GM23338 (cell line): ENCODE results near the gene SPTA1. TPM values are rescaled to one million over a fixed set of nuclear protein-coding genes. Genes with fewer than 3 reads are reported as not detected.

ENCODE experiments used
- ATAC-seq: fragments of 200-7000 bp; cut with Tn5 transposase; 3 replicates; pipeline ENCODE4 v1.9.1; 2020
- DNase-seq: peaks from one replicate; pipeline ENCODE4 v3.0.0-alpha.2; 2015; ENCODE audit warnings: low spot score
- H2AFZ ChIP-seq: fragments of 200-600 bp; sonication (generic); 2 replicates; pipeline ENCODE4 v1.8.0; 2016; ENCODE audit warnings: antibody characterized with exemption, mild to moderate bottlenecking, moderate library complexity
- H3F3A ChIP-seq: fragments of 200-600 bp; sonication (generic); replicated peaks from 2 replicates; pipeline ENCODE4 v1.8.0; 2017; ENCODE audit warnings: antibody characterized with exemption, mixed run types, low read depth
- H3K27ac ChIP-seq: fragments of 200-600 bp; sonication (generic); 2 replicates; pipeline ENCODE4 v1.6.1; 2016; ENCODE audit warnings: low read depth
- H3K27me3 ChIP-seq: fragments of 200-600 bp; sonication (generic); 2 replicates; pipeline ENCODE4 v1.8.0; 2016; ENCODE audit warnings: mild to moderate bottlenecking, mixed run types, moderate library complexity; ENCODE audit not compliant: insufficient read depth
- H3K36me3 ChIP-seq: fragments of 200-600 bp; sonication (generic); 2 replicates; pipeline ENCODE4 v1.8.0; 2016; ENCODE audit warnings: mild to moderate bottlenecking; ENCODE audit not compliant: insufficient read depth
- H3K4me1 ChIP-seq: fragments of 200-600 bp; sonication (generic); 2 replicates; pipeline ENCODE4 v1.8.0; 2016; ENCODE audit warnings: mild to moderate bottlenecking, moderate library complexity; ENCODE audit not compliant: insufficient read depth
- H3K4me2 ChIP-seq: fragments of 200-600 bp; sonication (generic); 2 replicates; pipeline ENCODE4 v1.7.1; 2017; ENCODE audit warnings: mixed run types
- H3K4me3 ChIP-seq: fragments of 200-600 bp; sonication (generic); 2 replicates; pipeline ENCODE4 v1.6.1; 2016; ENCODE audit warnings: mixed run types
- H3K79me2 ChIP-seq: fragments of 200-600 bp; sonication (generic); replicated peaks from 2 replicates; pipeline ENCODE4 v1.8.0; 2017; ENCODE audit warnings: mild to moderate bottlenecking; ENCODE audit not compliant: insufficient read depth
- H3K9me2 ChIP-seq: fragments of 200-600 bp; sonication (generic); 2 replicates; pipeline ENCODE4 v1.8.0; 2017; ENCODE audit not compliant: insufficient read depth
- H4K20me1 ChIP-seq: fragments of 200-600 bp; sonication (generic); replicated peaks from 2 replicates; pipeline ENCODE4 v1.8.0; 2017; ENCODE audit warnings: mild to moderate bottlenecking; ENCODE audit not compliant: insufficient read depth
- H3K27ac Mint-ChIP-seq: 2 replicates; pipeline ENCODE4 v1.8.0; 2020; ENCODE audit warnings: inconsistent platforms, mild to moderate bottlenecking, moderate library complexity, mixed read lengths
- H3K27me3 Mint-ChIP-seq: 3 replicates; pipeline ENCODE4 v1.8.0; 2022; ENCODE audit warnings: low read depth, mild to moderate bottlenecking, moderate library complexity, mixed read lengths, inconsistent platforms; ENCODE audit not compliant: insufficient read depth, poor library complexity
- H3K36me3 Mint-ChIP-seq: 3 replicates; pipeline ENCODE4 v1.8.0; 2021; ENCODE audit warnings: low read depth, mild to moderate bottlenecking, inconsistent platforms, moderate library complexity, mixed read lengths
- H3K4me1 Mint-ChIP-seq: 3 replicates; pipeline ENCODE4 v1.8.0; 2020; ENCODE audit warnings: mild to moderate bottlenecking, inconsistent platforms, mixed read lengths
- H3K4me3 Mint-ChIP-seq: 3 replicates; pipeline ENCODE4 v1.8.0; 2021; ENCODE audit warnings: moderate library complexity, mild to moderate bottlenecking, inconsistent platforms, mixed read lengths
- H3K9me3 Mint-ChIP-seq: 3 replicates; pipeline ENCODE4 v1.8.0; 2020; ENCODE audit warnings: moderate library complexity, mild to moderate bottlenecking, inconsistent platforms, mixed read lengths
- ETS1 ChIP-seq: IDR thresholded peaks from 2 replicates; pipeline ENCODE4 v1.6.1; 2016; ENCODE audit warnings: antibody characterized with exemption
- EZH2phosphoT487 ChIP-seq: fragments of 200-600 bp; sonication (generic); IDR thresholded peaks from one replicate; pipeline ENCODE4 v1.8.1; 2018; ENCODE audit warnings: antibody characterized with exemption; ENCODE audit not compliant: unreplicated experiment
- JUNB ChIP-seq: IDR thresholded peaks from one replicate; pipeline ENCODE4 v1.6.1; 2016; ENCODE audit warnings: antibody characterized with exemption; ENCODE audit not compliant: unreplicated experiment
- NANOG ChIP-seq: IDR thresholded peaks from 2 replicates; pipeline ENCODE4 v1.6.1; 2016; ENCODE audit warnings: antibody characterized with exemption, borderline replicate concordance
- POLR2AphosphoS5 ChIP-seq: IDR thresholded peaks from 2 replicates; pipeline ENCODE4 v1.6.1; 2016; ENCODE audit warnings: antibody characterized with exemption, low read depth
- ZNF114 ChIP-seq: fragments of 250-450 bp; sonication (Bioruptor Pico); IDR thresholded peaks from 2 replicates; pipeline ENCODE4 v1.5.0; 2020; ENCODE audit warnings: mild to moderate bottlenecking, moderate library complexity
- ZNF331 ChIP-seq: fragments of 250-450 bp; sonication (Bioruptor Pico); IDR thresholded peaks from 2 replicates; pipeline ENCODE4 v1.5.0; 2020; ENCODE audit warnings: low read depth, mild to moderate bottlenecking, moderate library complexity
- ZNF462 ChIP-seq: fragments of 250-450 bp; sonication (Bioruptor Pico); IDR thresholded peaks from 2 replicates; pipeline ENCODE4 v1.5.0; 2020; ENCODE audit warnings: mild to moderate bottlenecking, moderate library complexity
- polyA plus RNA-seq: library from polyadenylated mRNA; unstranded; fragments of >200 nt; fragmentation: Nextera tagmentation; extraction: Ambion mirVana; gene quantifications from 2 replicates; pipeline ENCODE4 v1.2.1, GENCODE V29; 2016
- total RNA-seq: library from RNA; depleted of rRNA; stranded (reverse); fragments of >200 nt; shearing (Covaris generic); gene quantifications from 2 replicates; pipeline ENCODE4 v1.2.3, GENCODE V29; 2014
- TF ChIP-seq, protein P1 (sequence below), 2 experiments: fragments of 200-600 bp in 1 of 2; sonication (generic) in 1 of 2; conservative IDR thresholded peaks; 2 replicates each; pipeline versions ENCODE4 v1.5.1 to v1.6.1; 2016 to 2017; ENCODE audit warnings: antibody characterized with exemption in 2 of 2, low read depth in 2 of 2, mild to moderate bottlenecking in 2 of 2, moderate library complexity in 1 of 2
- TF ChIP-seq, protein P2 (sequence below): IDR thresholded peaks from one replicate; pipeline ENCODE4 v1.6.1; 2018; ENCODE audit warnings: antibody characterized with exemption; ENCODE audit not compliant: unreplicated experiment

Gene SPTA1
- total and polyA plus RNA-seq, 2 experiments from 2014 or later = not detected

DNA sequence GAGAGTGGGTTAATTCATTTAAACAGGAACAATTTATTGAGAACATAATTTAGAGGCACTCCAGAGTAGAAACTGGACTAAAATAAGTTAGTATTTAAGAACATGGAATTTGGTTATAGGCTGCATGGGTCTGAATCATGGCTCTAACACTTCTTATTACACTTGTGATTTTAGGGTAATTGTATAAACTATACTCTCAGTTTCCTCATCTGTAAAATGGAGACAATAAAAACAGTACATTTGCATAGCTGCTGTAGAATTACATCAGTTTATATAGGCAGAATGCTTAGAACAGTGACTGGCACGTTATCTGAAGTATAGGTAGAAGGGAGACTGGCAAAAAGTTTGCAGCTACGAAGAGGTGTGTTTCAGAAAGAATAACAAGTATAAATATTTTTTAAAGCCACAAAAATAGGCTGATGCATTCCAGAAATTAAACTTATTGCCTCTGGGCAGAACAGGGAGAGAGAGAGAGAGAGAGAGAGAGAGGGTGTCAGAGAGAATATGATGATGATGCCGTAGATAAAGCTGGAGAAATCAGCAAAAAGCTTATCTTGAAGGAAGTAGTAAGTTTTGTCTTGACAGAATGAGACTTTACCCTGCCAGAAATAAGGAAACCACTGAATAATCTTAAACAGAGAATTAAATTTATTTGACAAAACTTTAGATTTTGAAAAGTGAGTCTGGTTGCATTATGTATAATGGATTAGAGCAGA lies 42.2 kb upstream of the SPTA1 start:
- Mint-ChIP-seq H3K4me3 (no peak overlapping the region), H3K27ac (no peak overlapping the region), H3K9me3 (no peaks in the 10 kb centered on the region), H3K27me3 (no peaks in the 10 kb centered on the region), H3K36me3 (no peaks in the 10 kb centered on the region), H3K4me1 (no peaks in the 10 kb centered on the region)
- Histone ChIP-seq H3K36me3 (no peaks in the 10 kb centered on the region), H3K27me3 (no peaks in the 10 kb centered on the region), H3K4me3 (no peak overlapping the region), H3K9me2 (no peaks in the 10 kb centered on the region; the same call in 1 of the 2 replicates), H3K4me1 (no peaks in the 10 kb centered on the region), H4K20me1 (no peaks in the 10 kb centered on the region), H3K79me2 (no peaks in the 10 kb centered on the region), H3F3A (no peaks in the 10 kb centered on the region), H2AFZ (no peak overlapping the region), H3K4me2 (no peak overlapping the region), H3K27ac (no peak overlapping the region)
- TF ChIP-seq ETS1 (no peak), NANOG (no peak), POLR2AphosphoS5 (no peak), ZNF114 (CRISPR knock-in tag) (no peak), ZNF462 (CRISPR knock-in tag) (no peak), ZNF331 (CRISPR knock-in tag) (no peak), EZH2phosphoT487 (no peak), JUNB (no peak)
- TF ChIP-seq, protein P1, sequence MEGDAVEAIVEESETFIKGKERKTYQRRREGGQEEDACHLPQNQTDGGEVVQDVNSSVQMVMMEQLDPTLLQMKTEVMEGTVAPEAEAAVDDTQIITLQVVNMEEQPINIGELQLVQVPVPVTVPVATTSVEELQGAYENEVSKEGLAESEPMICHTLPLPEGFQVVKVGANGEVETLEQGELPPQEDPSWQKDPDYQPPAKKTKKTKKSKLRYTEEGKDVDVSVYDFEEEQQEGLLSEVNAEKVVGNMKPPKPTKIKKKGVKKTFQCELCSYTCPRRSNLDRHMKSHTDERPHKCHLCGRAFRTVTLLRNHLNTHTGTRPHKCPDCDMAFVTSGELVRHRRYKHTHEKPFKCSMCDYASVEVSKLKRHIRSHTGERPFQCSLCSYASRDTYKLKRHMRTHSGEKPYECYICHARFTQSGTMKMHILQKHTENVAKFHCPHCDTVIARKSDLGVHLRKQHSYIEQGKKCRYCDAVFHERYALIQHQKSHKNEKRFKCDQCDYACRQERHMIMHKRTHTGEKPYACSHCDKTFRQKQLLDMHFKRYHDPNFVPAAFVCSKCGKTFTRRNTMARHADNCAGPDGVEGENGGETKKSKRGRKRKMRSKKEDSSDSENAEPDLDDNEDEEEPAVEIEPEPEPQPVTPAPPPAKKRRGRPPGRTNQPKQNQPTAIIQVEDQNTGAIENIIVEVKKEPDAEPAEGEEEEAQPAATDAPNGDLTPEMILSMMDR (conservative IDR thresholded peaks at IDR 0.05; ENCODE audit: low read depth in 2 of 2) = no peak
- TF ChIP-seq, protein P2, sequence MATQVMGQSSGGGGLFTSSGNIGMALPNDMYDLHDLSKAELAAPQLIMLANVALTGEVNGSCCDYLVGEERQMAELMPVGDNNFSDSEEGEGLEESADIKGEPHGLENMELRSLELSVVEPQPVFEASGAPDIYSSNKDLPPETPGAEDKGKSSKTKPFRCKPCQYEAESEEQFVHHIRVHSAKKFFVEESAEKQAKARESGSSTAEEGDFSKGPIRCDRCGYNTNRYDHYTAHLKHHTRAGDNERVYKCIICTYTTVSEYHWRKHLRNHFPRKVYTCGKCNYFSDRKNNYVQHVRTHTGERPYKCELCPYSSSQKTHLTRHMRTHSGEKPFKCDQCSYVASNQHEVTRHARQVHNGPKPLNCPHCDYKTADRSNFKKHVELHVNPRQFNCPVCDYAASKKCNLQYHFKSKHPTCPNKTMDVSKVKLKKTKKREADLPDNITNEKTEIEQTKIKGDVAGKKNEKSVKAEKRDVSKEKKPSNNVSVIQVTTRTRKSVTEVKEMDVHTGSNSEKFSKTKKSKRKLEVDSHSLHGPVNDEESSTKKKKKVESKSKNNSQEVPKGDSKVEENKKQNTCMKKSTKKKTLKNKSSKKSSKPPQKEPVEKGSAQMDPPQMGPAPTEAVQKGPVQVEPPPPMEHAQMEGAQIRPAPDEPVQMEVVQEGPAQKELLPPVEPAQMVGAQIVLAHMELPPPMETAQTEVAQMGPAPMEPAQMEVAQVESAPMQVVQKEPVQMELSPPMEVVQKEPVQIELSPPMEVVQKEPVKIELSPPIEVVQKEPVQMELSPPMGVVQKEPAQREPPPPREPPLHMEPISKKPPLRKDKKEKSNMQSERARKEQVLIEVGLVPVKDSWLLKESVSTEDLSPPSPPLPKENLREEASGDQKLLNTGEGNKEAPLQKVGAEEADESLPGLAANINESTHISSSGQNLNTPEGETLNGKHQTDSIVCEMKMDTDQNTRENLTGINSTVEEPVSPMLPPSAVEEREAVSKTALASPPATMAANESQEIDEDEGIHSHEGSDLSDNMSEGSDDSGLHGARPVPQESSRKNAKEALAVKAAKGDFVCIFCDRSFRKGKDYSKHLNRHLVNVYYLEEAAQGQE = no peak
- DNase-seq (no peak), ATAC-seq (no peak)
